ENCODE results near the gene TTC31.
A peak's percentile ranks its signal among the peaks of the same experiment; 100 is the strongest.
"Not testable (repeated sequence)": the region's sequence is repeated elsewhere in the genome, so short reads cannot be mapped to it uniquely, and the experiment has no call there.

The TTC31 gene

DNA sequence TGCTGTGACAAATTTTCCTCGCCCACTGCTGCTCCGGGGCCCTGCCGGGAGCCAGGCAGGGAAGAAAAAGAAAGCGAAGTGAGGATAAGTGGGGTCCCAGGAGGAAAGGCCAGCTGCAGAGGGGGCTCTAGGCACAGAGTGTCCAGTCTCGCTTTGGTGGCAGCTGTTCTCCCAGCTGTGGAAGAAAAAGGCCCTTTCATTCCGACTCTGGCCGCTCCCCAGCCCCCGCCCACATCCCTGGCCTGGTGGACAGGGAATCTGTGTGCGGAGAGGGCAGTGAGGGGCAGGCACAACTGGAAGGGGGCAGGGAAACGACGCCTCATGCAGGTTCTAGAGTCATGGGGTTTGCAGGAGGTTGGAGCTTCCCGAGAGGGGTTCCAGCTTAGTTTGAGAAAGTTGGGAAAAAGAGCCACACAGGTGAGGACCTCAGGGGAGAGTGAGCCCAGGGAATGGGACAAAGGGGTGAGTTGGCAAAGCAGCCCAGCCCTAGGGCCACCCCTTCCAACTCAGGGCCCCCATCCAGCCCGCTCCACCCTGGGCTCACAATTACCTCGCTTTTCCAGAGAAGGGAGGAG lies 43.0 kb upstream of the TTC31 start:
- in situ Hi-C loops (cut with MboI; ENCODE audit: low pct_unique_long_range_greater_than_20kb, low sequenced_read_pairs, unreplicated experiment) = no loop called here
- no peak for DNase-seq (ENCODE audit: low spot score)
- TF ChIP-seq, protein P1, sequence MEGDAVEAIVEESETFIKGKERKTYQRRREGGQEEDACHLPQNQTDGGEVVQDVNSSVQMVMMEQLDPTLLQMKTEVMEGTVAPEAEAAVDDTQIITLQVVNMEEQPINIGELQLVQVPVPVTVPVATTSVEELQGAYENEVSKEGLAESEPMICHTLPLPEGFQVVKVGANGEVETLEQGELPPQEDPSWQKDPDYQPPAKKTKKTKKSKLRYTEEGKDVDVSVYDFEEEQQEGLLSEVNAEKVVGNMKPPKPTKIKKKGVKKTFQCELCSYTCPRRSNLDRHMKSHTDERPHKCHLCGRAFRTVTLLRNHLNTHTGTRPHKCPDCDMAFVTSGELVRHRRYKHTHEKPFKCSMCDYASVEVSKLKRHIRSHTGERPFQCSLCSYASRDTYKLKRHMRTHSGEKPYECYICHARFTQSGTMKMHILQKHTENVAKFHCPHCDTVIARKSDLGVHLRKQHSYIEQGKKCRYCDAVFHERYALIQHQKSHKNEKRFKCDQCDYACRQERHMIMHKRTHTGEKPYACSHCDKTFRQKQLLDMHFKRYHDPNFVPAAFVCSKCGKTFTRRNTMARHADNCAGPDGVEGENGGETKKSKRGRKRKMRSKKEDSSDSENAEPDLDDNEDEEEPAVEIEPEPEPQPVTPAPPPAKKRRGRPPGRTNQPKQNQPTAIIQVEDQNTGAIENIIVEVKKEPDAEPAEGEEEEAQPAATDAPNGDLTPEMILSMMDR (IDR thresholded peaks at IDR 0.05; ENCODE audit: extremely low read depth, insufficient read depth, missing control alignments) = no peak

DNA sequence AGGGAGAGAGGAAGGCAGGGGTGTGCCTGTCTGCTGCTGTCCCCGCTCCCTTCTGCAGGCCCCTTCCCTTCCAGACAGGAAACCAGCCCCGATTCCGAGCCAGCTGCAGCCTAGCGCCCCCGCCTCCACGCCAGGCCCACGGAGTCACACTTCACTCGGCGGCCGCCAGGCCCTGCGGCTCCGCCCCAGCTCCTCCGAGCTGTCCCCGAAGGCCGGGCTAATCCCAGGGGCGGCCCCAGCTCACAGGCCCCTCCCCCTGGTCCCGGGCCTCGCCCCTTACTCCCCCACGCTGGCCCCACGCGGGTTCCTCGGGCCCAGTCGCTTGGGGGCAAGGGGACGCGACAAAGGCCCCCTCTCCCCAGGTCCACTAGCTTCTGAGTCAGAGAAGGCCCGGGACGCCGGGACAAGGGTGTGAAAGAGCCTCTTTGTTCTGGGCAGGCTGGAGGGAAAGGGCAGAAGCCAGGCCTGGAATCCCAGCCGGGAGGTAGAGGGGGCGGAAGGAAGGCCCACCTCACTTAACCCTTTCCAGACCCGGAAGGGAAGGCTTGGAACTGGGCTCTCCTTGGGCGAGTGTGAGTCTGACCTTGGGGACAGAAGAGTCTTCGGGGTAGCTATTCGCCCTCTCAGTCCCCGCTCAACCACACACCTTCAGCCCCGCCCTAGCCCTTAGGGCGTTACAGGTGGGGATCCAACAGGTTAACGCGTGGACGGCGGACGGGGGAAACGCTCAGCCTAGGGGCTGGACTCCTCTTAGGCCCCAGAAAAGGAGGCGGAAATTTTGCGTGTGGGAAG lies 42.3 kb upstream of the TTC31 start:
- peak; percentile 98 for DNase-seq (ENCODE audit: low spot score)
- TF ChIP-seq, protein P1 (IDR thresholded peaks at IDR 0.05; ENCODE audit: extremely low read depth, insufficient read depth, missing control alignments) = no peak
- in situ Hi-C loops (cut with MboI; ENCODE audit: low pct_unique_long_range_greater_than_20kb, low sequenced_read_pairs, unreplicated experiment) = no loop called here

DNA sequence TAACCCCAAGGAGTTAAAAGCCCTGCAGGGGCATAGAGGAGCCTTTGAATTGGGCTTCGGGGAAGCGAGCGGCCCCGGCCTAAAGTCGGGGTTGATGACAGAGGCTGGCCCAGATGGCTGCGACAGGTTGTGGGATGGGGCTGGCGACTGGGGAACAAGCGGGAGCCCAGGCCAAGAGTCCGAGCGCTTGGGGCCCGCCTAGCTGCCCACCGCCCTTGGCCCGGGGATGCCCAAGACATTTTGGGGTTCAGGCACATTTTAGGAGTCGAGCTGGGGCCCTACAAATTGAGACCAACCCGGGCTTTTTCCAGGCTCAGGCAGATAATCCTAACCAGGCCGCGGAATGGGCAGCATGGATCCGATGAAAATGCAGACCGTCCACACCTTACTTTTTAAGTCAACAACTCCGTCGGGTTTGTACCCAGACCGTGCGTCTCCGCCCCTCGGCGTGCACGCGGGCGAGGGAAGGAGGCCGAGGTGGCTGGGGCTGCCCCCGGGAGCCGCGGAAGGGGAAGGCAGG lies 41.7 kb upstream of the TTC31 start:
- TF ChIP-seq, protein P1 (IDR thresholded peaks at IDR 0.05; ENCODE audit: extremely low read depth, insufficient read depth, missing control alignments) = no peak
- no peak for DNase-seq (ENCODE audit: low spot score)
- in situ Hi-C loops (cut with MboI; ENCODE audit: low pct_unique_long_range_greater_than_20kb, low sequenced_read_pairs, unreplicated experiment) = no loop called here

DNA sequence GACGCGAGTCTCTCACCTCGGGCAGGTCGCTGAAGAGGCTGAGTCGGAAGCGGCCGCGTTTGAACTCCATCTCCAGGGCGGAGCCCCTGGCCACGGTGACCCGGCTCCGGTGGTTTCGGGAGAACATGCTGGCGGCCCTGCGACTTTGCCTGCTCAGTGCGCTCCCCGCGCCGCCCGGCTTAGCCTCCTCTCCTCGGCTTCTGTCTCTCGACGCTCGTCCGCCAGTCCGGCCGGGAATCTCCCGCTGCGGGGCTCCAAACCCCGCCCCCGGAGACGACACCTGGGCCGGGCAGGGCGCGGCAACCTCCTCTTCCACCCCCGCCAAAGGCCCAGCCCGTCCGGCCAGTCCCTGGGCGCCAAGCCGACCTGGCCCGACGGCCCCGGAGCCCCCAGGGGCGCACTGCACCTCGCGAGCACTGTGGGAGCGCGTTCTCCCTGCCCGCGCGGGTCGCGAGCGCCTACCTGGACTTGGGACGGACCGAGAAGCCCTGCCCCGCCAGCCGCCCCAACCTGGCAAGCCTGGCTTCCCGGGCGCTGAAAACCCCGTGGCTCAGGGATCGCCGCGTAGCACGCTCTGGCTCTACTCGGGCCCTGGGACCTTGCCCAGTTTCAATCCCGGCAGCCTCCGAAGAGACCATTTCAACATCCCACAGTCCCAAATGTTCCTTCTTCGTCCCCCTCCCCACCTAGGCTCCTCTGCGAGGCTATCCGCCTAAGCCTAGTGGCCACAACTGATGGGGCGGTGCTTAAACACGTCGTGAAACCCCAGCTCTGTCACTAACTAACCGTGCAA lies 41.0 kb upstream of the TTC31 start, which contains the start of gene RTKN:
Gene RTKN (minus strand): TSS at position 248 of the 793 bp plus-strand sequence. CDS start 121 bp downstream, at position 127.
- in situ Hi-C loops (cut with MboI; ENCODE audit: low pct_unique_long_range_greater_than_20kb, low sequenced_read_pairs, unreplicated experiment) = no loop called here
- TF ChIP-seq, protein P1 (IDR thresholded peaks at IDR 0.05; ENCODE audit: extremely low read depth, insufficient read depth, missing control alignments) = no peak
- DNase-seq (ENCODE audit: low spot score) = peak; percentile 71

DNA sequence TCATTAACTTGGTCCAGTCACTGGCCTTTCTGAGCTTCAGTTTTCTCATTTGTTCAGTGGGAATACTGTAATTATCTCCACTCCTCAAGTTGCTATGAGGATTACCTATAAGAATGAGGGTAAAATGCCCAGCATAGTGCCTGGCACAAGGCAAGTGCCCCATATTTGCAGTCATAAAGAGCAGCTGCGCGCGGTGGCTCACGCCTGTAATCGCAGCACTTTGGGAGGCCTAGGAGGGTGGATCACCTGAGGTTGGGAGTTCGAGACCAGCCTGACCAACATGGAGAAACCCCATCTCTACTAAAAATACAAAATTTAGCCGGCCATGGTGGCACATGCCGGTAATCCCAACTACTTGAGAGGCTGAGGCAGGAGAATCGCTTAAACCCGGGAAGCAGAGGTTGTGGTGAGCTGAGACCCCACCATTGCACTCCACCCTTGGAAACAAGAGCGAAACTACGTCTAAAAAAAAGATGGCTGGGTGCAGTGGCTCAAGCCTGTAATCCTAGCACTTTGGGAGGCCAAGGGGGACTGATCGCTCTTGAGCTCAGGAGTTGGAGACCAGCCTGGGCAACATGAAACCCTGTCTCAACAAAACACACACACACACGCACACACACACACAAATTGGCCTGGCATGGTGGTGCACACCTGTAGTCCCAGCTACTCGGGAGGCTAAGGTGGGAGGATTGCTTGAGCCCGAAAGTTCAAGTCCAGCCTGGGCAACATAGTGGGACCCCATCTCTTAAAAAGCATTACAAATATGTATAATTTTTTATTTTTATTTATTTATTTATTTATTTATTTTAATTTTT lies 40.2 kb upstream of the TTC31 start:
- DNase-seq (ENCODE audit: low spot score); in situ Hi-C loops (cut with MboI; ENCODE audit: low pct_unique_long_range_greater_than_20kb, low sequenced_read_pairs, unreplicated experiment): not testable (repeated sequence)

DNA sequence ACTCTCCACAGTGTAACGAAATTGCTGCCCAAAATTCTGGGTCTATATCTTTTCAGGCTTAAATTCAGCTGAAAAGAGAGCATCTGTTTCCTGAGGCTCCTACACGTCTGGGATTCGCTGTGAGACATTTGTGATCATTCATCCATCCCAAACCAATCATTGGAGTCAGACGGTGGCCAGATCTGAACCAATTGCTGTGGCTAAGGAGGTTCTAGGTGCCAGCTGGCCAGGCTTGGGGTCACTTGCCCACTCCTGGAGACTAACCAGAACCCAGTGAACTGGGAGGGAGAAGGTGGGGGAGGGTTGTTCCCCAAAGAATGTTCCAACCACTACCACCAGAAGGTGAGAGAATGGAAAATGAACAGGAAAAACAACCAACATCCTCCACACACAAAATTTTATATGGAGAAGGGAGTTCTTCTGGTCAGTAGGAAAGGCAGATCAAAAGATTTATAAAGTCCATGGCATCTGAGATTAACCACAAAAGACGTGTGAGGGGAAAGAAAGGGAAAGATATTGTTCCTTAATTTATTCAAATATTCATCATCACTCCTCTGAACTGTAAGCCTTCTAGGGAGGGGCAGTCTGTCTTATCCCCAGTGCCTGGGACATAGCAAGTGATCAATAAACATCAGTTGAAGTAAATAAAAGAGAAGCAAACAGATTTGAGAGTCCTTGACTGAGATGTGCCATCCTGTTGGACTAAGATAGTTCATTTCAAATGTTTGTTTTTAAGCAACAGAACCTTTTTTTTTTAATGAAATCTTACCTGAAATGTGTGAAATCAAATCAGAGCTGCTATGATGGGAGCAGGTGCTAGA lies 38.2 kb upstream of the TTC31 start:
- TF ChIP-seq, protein P1 (IDR thresholded peaks at IDR 0.05; ENCODE audit: extremely low read depth, insufficient read depth, missing control alignments) = no peak
- DNase-seq (ENCODE audit: low spot score) = no peak
- in situ Hi-C loops (cut with MboI; ENCODE audit: low pct_unique_long_range_greater_than_20kb, low sequenced_read_pairs, unreplicated experiment) = no loop called here
